ENCODE measurements around the gene AHI1.
"Not testable (repeated sequence)": the region's sequence is repeated elsewhere in the genome, so short reads cannot be mapped to it uniquely, and the experiment has no call there.

The AHI1 gene

GRCh38 chr6:135505222-135505621 is 7.7 kb upstream of the AHI1 start:
- no peak for DNase-seq

DNA sequence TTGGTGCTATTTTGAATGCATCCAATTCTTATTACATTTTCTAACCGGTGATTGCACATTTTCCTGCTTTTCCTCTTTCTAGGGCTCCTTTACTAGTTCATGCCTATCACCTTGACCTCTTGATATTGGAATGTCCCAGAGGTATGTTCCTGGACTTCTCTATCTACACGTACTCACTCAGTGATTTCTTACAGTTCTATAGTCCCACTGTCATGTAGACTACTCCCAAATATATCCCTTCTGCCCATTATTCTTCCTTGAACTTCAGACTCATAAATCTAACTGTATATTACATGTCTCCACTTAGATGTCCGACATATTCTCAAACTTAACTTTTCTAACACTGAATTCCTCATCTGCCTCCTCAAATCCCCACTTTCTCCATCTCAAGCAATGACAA is 7.2 kb upstream of the AHI1 start:
- no peak for DNase-seq

DNA sequence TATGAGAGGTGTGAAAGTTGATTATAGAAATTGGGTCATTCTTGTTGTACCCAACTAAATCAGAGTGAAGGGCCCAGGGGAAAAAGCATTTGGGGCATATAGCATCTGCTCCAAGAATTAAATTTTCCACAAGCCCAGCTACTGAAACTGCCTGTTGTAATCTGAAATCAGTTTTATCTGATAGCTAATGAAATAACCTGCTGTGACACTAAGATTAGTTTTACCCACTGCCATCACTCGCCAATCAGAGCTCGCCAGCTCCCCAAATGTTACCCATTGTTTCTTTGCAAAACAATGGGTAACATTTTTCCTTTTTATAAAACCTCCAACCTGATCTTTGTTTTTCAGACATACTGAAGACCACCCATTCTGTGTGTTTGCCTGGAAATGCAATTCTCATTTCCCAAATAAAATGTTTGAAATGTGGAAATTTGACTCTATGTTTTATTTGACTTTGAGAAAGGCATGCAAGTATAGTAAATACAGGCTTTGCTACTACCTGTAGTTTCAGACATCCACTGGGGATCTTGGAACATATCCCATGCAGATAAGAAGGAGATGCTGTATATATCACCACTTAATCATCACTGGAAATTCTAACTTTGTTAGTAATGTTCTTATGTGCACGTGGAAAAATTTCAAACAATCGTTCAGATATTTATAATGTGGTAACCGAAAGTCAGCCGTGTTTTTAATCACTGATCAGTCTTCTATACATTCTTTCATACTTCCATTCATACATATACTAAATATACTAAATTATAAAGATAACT is 6.3 kb upstream of the AHI1 start:
- no peak for DNase-seq

DNA sequence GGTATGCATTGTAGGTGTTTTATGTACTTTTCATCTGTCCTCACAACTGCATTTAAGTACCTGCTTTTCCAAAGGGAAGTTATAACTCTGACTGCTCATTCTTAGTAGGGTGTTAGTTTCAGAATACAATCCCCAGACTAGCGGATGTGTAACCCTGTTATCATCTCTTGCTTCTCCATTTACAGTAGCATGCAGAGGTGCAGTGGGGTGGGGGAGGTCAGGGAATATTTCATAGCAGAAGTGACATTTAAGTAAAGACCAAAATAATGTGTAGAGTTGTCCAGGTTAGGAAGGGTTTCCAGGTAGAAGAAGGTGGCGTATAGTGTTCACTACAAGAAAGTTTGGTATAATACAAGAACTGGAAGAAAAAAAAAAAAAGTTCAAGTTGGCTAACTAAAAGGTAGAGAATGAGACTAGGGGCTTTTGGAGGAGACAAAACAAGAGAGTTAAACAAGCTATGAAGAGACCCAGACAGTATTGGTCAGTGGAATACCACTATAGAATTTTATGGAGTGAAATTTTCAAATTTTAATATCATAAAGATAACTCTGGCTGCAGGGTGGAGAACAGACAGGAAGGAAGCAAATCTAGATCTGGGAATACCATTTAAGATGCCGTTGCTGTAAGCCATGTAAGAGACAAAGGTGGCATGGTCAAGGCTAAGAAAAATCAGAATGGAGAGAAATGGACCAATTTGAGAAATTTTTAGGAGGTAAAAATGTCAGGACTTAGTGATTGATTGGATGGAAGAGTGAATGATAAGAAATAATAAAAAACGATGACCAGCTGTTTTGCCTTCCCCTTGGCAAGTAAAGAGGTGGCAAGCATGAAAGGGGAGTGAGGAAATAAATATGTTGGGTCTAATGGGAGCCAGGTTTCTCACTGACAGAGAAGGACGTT is 2.2 kb upstream of the AHI1 start:
- DNase-seq = no peak

DNA sequence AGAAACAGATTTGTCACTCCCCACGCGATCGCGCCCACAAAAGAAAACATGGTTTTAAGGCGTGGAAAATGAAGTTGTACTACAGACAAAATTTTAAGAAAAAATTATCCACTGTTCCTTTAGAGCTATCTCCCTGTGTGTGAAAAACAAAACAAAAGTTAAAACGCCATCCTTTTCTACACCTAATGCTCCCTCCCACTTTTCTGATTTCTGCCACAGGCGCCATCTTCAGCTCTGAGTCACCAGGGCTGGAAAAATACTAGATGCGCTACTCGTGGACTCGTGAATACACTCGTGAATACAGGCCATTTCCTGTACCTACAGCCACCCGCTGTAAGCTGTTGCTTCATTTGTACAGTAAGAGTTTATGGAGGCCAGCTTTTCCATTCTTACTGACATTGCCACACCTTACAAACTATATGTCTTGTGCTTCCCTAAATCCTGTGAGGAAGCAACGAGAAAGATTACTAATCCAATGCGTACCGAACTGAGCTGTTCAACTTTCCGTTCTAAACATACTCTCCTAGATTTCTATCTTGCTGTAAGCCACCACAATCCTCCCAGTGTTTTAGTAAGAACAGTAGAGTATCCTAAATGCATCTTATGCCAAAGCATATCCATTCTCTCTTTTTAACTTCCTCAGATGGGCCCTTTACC is 773 bp upstream of the AHI1 start:
- peak; percentile 37 for DNase-seq

DNA sequence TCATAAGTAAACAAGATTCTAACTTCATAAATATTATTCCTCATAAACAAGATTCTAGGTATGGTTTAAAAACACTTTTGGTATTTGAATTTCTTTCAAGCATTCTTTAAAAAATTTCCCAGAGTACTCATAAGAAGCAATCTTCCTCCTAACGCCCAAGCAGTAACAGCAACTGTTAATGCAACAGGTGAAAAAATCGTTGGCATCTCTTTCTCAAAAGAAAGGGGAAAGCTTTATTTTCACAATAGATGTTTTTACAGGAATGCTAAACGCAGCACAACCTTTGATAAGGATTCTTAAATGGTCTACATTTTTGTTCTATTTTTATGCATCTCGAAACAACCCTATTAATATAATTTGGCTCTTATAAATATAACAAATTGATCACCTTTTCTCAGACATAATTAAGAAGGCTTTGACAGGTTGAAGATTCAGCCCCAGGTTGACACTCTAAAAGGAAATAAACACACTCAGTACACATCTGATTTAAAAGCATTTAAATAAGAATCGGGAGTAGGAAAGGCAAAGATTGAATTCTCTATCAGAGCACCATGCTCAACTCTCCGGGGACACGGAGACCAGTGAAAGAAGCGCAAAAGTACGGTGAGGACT is 634 bp downstream of the AHI1 start:
- DNase-seq = peak; percentile 59

- DNase-seq = no peak
These were observed 4.2 kb downstream of the AHI1 start for GRCh38 chr6:135493218-135493961.

GRCh38 chr6:135490381-135490780 is 7.2 kb downstream of the AHI1 start:
- no peak for DNase-seq

DNA sequence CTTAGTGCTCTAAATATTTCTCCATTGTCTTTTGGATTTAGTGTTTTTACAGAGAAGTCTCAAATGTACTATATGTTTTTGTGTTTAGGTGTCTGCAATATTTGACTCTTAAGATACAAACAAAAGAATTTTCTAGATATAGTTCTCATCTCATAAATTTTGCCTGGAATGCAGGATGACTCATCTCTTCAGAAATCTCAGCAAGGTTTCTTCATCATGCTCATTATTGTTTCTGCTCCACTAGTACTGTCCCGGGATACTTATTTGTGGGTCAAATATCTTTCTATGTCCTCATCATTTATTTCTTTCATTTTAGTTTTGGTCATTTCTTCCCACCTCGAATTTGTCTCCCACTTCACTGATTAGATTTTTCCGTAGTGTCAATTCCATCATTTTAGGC is 9.5 kb downstream of the AHI1 start:
- DNase-seq = no peak

- DNase-seq = not testable (repeated sequence)
These were observed 13.6 kb downstream of the AHI1 start for GRCh38 chr6:135483903-135484302.

DNA sequence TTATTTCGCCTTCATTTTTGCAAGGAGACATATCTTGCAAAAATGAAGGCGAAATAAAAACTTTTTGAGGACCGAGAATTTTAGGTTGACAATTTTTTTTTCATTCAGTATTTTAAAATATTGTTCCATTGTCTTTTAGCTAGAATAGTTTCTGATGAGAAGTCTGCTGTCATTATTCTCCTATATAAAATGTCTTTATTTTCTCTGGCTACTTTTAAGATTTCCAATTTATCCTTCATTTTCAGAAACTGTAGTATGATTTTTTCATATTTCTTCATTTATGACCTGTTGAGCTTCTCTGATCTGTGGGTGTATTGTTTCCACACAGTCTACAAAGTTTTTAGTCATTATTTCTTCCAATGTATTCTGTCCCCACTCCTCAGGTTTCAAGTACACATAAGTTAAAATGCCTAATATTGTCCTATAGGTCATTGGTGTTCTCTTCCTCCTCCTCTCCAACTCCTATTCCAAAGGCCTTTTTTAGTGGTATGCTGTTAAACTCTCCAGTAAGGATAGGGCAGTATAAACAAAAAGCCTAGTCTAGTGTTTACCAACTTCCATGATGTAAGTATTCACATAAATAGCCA is 15.7 kb downstream of the AHI1 start:
- DNase-seq = no peak

- no peak for DNase-seq
These were observed 17.9 kb downstream of the AHI1 start for GRCh38 chr6:135479601-135480000.

DNA sequence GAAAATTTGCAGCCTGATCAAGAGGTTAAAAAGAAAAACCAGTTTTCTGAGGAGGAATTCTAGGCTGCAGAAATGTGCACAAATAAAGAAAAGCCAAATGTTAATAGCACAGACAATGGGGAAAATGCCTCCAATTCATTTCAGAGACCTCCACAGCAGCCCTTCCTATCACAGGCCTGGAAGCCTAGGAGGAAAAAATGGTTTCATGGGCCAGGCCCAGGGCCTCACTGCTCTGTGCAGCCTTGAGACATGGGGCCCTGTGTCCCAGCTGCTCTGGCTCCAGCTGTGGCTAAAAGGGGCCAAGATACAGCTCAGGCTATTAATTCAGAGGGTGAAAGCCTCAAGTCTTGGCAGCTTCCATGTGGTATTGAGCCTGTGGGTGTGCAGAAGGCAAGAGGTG is 18.9 kb downstream of the AHI1 start:
- DNase-seq = no peak

DNA sequence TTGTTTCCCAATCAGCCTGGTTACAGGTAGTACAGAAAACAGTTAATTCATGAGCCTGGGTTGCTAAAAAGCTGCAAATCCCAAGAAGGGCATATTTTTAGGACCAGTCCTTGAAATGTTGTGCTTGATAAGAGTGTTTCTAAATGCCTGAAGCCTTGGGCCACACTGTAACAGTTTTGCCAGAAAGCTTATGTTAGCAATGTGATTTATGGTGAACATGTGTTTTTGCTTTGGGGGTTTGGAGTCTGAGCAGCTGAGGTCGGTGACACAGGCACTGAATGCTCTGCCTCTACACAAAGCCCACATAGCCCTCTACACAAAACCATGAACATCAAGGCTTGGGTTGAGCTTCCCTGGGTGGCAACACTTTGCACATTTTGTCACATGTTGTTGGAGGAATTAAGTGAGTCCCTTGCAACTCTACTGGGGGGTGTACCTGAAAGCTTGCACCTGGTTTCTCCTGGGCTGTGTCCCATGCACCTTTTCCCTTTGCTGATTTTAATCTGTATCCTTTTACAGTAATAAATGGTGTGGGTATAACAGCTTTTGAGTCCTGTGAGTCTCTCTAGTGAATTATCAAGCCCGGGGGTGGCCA is 22.2 kb downstream of the AHI1 start:
- no peak for DNase-seq

DNA sequence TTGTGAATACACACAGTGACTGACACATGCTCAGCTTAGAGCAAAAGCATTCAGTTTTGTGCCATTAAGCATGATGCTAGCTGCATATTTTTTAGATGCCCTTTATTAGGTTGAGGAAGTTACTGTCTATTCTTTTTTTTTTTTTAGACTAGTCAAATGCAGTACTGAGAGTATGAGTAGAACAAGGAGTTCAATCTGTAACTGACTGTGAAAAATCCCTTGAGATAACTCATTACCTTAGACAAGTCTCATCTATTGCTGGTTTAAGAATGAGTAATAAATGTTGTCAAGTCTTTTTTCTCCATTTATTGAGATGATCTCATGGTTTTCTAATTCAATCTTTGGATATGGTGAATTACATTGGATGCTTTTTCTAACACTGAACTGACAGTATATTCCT is 23.2 kb downstream of the AHI1 start:
- DNase-seq = no peak

DNA sequence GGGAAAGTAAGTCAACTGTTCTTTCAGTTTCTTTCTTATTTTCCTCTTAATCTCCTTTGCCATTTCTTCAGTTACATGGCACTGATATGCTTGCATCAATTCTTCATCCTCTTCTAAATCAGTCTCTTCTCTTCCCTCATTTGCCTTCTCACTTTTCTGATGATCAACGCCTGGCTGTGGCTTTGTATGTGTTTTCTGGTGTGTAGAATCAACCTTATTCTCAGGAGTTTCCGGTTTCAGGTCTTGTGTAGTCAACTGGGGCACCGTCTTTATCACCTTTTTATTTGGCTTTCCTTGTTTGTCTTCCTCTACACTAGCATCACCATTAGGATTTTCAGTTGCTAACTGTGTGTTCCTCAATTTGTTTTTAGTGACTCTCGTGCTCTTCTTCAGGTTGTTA is 31.6 kb downstream of the AHI1 start:
- DNase-seq = no peak

DNA sequence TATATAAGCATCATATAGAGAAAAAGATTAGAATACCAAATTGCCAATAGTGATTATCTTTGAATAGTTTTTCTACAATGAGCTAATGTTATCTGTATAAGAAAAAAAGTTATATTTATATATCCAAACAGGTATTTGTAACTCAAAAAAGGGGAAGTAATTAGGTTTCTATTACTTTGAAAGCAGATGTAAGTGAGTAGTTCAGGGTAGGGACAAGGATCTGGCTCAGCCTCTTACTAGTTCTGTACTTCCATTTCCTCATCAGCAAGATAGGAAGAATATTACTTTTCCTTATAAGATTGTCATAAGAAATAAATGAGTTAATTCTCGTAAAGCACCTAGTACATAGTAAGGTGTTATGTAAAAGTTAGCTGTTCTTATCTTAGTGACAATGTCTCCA is 32.2 kb downstream of the AHI1 start:
- no peak for DNase-seq

- no peak for DNase-seq
These were observed 32.9 kb downstream of the AHI1 start for GRCh38 chr6:135464634-135465033.

GRCh38 chr6:135461208-135461607 is 36.3 kb downstream of the AHI1 start:
- no peak for DNase-seq

DNA sequence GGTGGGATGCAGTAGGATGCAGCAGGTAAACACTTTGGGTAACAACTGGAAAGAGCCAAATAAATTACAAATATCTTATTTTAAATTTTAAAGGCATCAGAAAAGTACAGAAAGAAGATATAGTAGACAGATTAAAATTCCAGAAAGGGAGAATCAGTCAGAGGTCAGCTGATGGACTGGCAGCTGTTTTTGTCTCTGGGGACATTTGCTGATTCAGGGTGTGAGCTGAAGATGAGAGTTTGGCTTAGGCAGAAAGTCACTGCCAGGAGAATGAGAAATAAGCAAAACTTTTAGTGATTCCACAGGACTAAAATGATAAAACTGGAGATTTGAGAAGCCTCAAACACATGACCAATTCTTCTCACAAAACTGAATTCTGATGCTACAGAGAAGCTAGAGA is 39.5 kb downstream of the AHI1 start:
- DNase-seq = no peak

DNA sequence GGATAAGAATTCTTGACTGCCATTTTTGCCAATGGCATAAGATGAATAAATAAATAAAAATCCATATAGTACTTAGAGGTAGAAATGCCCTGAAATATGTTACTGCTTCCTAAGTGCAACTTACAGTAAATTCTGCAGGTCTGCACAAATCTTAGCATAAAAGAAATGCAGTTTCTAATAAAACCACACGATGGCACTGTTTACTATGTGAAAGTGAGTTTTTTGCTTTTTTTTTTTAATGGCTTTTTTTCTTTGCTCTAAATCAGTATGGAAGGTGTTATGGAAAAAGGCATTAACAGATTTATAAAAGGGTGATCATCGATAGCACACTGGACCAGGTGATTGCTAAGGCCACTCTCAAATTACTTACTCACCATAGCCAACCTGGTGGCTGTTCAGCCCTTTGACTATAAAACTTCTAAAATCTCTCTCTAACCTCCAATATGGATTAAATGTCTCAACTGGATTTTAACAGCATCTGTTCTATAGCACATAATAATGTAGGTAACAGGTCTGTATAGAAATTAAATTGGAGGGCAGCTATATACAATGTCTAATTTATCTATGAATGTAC is 45.8 kb downstream of the AHI1 start:
- DNase-seq = no peak

Measured in NCI-H526 treated with DMSO at 0.1 percent for 48 hours (cell line).